Progenitor cell of endocrine pancreas (in vitro differentiated cells): ENCODE data around the gene TMEM204. TPM values are rescaled to one million over a fixed set of nuclear protein-coding genes. Genes with fewer than 3 reads are reported as not detected.

Experiments
- DNase-seq: peaks from one replicate; pipeline ENCODE4 v3.0.0; 2021; ENCODE audit warnings: low spot score; ENCODE audit not compliant: unreplicated experiment
- H3K27ac Mint-ChIP-seq: 2 replicates; pipeline ENCODE4 v1.8.0; 2021; ENCODE audit warnings: mild to moderate bottlenecking, moderate library complexity, mixed read lengths
- H3K27me3 Mint-ChIP-seq: 2 replicates; pipeline ENCODE4 v1.8.0; 2021; ENCODE audit warnings: mixed read lengths
- H3K36me3 Mint-ChIP-seq: 2 replicates; pipeline ENCODE4 v1.8.0; 2022; ENCODE audit warnings: mixed read lengths; ENCODE audit not compliant: insufficient read depth
- H3K4me1 Mint-ChIP-seq: 2 replicates; pipeline ENCODE4 v1.8.0; 2021; ENCODE audit warnings: low read depth, mixed read lengths
- H3K4me3 Mint-ChIP-seq: 2 replicates; pipeline ENCODE4 v1.8.0; 2021; ENCODE audit warnings: low read depth, mild to moderate bottlenecking, moderate library complexity, mixed read lengths
- H3K9me3 Mint-ChIP-seq: 2 replicates; pipeline ENCODE4 v1.8.0; 2021; ENCODE audit warnings: low read depth, mixed read lengths
- total RNA-seq: library from RNA; stranded (reverse); gene quantifications from 2 replicates; pipeline ENCODE4 v1.2.1, GENCODE V29; 2021
- TF ChIP-seq, protein P1 (sequence below): fragments of 200-600 bp; sonication (generic); IDR thresholded peaks from one replicate; pipeline ENCODE4 v1.5.0; 2021; ENCODE audit warnings: antibody characterized with exemption, mild to moderate bottlenecking; ENCODE audit not compliant: unreplicated experiment

The TMEM204 gene
- total RNA-seq, 1 donor from 2014 or later = not detected

DNA sequence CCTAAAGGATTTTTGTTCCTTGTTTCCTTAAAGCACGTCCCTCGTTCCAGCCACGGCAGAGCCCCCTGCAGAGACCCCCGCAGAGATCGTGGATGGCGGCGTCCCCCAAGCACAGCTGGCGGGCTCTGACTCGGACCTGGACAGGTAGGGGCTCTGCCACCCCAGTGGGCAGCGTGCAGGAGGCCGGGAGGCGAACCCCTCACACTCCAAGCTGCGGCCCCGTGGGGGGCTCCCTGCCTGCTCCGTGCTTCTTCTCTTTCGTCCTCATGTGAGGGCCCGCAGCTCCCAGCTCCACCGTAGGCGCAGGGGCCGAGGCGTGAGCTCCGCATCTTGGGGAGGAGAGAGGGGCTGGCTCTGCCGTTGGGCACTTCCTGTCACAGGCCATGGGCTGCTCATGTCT is 31.8 kb upstream of the TMEM204 start:
- H3K4me1 Mint-ChIP-seq = no peaks in the 10 kb centered on the region
- H3K9me3 Mint-ChIP-seq = no peaks in the 10 kb centered on the region
- no peak overlapping the region for H3K27ac Mint-ChIP-seq
- no peak for DNase-seq
- H3K36me3 Mint-ChIP-seq = peaks cover 11% of the 10 kb centered on the region
- H3K4me3 Mint-ChIP-seq = no peak overlapping the region
- no peaks in the 10 kb centered on the region for H3K27me3 Mint-ChIP-seq
- TF ChIP-seq, protein P1, sequence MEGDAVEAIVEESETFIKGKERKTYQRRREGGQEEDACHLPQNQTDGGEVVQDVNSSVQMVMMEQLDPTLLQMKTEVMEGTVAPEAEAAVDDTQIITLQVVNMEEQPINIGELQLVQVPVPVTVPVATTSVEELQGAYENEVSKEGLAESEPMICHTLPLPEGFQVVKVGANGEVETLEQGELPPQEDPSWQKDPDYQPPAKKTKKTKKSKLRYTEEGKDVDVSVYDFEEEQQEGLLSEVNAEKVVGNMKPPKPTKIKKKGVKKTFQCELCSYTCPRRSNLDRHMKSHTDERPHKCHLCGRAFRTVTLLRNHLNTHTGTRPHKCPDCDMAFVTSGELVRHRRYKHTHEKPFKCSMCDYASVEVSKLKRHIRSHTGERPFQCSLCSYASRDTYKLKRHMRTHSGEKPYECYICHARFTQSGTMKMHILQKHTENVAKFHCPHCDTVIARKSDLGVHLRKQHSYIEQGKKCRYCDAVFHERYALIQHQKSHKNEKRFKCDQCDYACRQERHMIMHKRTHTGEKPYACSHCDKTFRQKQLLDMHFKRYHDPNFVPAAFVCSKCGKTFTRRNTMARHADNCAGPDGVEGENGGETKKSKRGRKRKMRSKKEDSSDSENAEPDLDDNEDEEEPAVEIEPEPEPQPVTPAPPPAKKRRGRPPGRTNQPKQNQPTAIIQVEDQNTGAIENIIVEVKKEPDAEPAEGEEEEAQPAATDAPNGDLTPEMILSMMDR = no peak

DNA sequence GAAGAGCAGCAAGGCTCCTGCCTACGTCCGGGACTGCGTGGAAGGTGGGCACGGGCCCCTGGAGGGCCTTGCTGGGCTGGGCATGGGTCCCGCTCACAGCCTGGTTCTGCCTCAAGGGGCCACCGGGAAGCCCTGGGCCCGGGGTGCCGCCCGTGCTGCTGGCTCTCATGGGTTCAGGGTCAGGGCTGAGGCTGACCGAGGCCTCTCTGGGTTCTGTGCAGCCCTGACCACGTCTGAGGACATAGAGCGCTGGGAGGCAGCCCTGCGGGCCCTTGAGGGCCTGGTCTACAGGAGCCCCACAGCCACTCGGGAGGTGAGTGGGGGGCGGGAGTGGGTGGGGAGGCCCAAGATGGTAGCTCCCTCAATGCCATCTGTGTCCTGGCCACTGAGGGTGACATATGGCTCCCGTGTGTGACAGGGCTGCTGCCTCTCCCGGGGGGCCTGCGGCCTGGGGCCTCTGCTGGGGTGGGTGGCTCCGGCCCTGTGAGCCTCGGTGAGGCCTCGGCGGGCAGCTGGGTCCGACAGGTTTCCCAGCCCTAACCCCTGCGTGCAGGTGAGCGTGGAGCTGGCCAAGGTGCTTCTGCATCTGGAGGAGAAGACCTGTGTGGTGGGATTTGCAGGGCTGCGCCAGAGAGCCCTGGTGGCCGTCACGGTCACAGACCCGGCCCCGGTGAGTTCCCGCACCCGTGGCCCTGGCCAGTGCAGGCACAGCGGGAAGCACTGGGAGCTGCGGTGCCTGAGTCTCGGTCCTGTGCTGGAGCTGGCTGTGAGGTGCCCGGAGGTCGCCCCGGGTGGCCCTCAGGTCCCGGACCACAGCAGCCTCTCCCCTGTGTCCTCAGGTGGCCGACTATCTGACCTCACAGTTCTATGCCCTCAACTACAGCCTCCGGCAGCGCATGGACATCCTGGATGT is 31.1 kb upstream of the TMEM204 start:
- no peak overlapping the region for H3K27ac Mint-ChIP-seq
- H3K4me3 Mint-ChIP-seq = no peak overlapping the region
- peaks cover 11% of the 10 kb centered on the region for H3K36me3 Mint-ChIP-seq
- TF ChIP-seq, protein P1 = no peak
- H3K27me3 Mint-ChIP-seq = no peaks in the 10 kb centered on the region
- H3K4me1 Mint-ChIP-seq = no peaks in the 10 kb centered on the region
- no peak for DNase-seq
- H3K9me3 Mint-ChIP-seq = no peaks in the 10 kb centered on the region

DNA sequence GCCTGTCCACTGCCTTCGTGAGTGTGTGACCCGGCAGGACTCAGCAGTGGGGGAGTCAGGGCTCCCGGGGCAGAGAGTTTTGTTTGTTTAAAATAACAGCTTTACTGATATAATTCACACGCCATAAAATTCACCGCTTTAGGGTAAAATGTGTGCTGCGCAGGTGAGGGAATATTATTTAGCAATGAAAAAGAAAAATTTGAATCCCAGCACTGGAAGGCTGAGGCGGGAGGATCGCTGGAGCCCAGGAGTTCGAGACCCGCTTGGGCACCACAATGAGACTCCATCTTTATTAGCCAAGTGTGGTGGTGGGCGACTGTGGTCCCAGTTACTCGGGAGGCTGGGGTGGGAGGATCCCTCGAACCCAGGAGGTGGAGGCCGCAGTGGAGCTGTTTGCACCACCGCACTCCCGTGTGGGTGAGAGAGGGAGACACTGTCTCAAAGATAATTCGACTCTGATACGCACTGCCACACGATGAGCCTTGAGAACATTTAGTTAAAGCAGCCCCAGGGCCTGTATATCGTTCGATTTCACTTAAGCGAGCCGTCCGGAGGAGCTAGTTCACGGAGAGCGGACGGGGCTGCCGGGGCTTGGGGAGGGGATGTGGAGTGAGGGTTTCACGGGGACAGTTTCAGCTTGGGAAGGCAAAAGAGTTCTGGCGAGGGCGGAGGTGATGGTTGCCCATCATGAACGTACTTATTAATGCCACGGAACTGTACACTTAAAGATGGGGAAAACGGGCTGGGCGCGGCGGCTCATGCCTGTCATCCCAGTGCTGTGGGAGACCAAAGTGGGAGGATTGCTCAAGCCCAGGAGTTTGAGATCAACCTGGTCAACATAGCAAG is 30.1 kb upstream of the TMEM204 start:
- H3K27me3 Mint-ChIP-seq = no peaks in the 10 kb centered on the region
- peaks cover 9% of the 10 kb centered on the region for H3K36me3 Mint-ChIP-seq
- TF ChIP-seq, protein P1 = no peak
- DNase-seq = no peak
- no peaks in the 10 kb centered on the region for H3K4me1 Mint-ChIP-seq
- H3K4me3 Mint-ChIP-seq = no peak overlapping the region
- H3K27ac Mint-ChIP-seq = no peak overlapping the region
- H3K9me3 Mint-ChIP-seq = no peaks in the 10 kb centered on the region

DNA sequence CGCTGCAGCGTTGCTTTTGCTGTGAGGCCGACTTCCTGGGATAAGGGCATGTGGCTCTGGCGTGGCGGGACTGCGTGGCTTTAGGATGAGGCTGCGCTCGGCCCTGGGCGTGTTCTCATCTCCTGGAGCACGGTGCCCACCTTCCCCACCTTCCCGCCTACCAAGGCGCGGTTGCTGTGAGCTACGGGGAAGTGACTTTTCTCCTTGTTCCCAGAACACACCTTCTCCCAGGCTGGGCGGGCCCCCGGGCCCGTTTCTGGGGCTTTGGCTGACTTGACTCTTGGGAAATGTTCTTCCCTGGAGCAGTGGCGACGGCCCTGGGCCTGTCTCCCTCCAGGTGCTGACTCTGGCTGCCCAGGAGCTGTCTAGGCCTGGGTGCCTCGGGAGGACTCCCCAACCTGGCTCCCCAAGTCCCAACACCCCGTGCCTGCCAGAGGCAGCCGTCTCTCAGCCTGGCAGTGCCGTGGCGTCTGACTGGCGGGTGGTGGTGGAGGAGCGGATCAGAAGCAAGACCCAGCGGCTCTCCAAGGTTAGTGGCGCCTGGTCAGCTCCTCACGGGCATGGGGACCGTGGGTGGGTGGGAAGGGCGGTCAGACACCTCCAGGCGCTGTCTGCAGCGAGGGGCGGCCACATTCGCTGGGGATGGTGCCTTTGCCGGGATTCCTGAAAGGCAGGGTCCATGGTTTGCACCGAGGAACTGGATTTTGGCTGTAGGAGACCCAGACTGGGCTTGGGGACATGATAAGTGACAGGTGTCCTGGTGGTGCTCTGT is 28.2 kb upstream of the TMEM204 start:
- Mint-ChIP-seq H3K4me3 (no peak overlapping the region), H3K4me1 (no peaks in the 10 kb centered on the region)
- TF ChIP-seq, protein P1 = no peak

DNA sequence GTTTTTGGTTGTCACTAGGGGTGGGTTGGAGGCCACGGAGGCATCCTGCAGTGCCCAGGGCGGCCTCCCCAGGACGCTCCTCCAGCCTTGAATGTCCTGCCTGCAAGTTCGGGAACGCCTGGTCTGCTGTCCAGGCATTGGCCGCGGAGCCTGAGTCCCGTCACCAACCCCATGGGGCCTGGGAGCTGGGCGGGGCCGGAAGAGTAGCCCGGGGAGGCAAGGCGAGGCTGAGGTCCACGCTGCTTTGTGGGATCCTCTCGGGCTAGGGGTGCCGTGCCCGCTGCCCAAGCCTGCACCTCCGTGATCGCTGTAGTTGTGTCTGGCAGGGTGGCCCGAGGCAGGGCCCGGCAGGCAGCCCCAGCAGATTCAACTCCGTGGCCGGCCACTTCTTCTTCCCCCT is 27.6 kb upstream of the TMEM204 start:
- Mint-ChIP-seq H3K27ac (no peak overlapping the region), H3K9me3 (no peaks in the 10 kb centered on the region), H3K36me3 (peaks cover 6% of the 10 kb centered on the region), H3K27me3 (no peaks in the 10 kb centered on the region), H3K4me3 (no peak overlapping the region), H3K4me1 (no peaks in the 10 kb centered on the region)
- no peak for DNase-seq
- TF ChIP-seq, protein P1 = no peak

More for the DNA sequence above, 28.2 kb upstream of the TMEM204 start:
- Mint-ChIP-seq H3K36me3 (peaks cover 6% of the 10 kb centered on the region), H3K27me3 (no peaks in the 10 kb centered on the region), H3K27ac (no peak overlapping the region), H3K9me3 (no peaks in the 10 kb centered on the region)
- no peak for DNase-seq
